VCaP (cell line): ENCODE results near the gene COL8A2.

Experiments used
- H3K27ac ChIP-seq: fragments of 450-650 bp; 2 replicates; pipeline ENCODE4 v1.5.1; 2017
- CTCF ChIP-seq: fragments of 450-650 bp; conservative IDR thresholded peaks from 2 replicates; pipeline ENCODE4 v1.5.1; 2017; ENCODE audit warnings: mild to moderate bottlenecking, moderate library complexity

COL8A2 gene

GRCh38 chr1:36067871-36068270 lies 57.2 kb downstream of the COL8A2 start:
- no peak for TF ChIP-seq CTCF
- H3K27ac ChIP-seq, result no peak overlapping the region

GRCh38 chr1:36062315-36062714 lies 62.7 kb downstream of the COL8A2 start:
- H3K27ac ChIP-seq, result no peak overlapping the region
- no peak for TF ChIP-seq CTCF

GRCh38 chr1:36055706-36056105 lies 69.3 kb downstream of the COL8A2 start:
- TF ChIP-seq CTCF, result no peak
- no peak overlapping the region for H3K27ac ChIP-seq

- no peak overlapping the region for H3K27ac ChIP-seq
- no peak for TF ChIP-seq CTCF
Measured at GRCh38 chr1:36053978-36054377, 71.0 kb downstream of the COL8A2 start.

GRCh38 chr1:36051821-36052220 lies 73.2 kb downstream of the COL8A2 start:
- TF ChIP-seq CTCF, result no peak

More at GRCh38 chr1:36051821-36052220, 73.2 kb downstream of the COL8A2 start:
- H3K27ac ChIP-seq, result no peak overlapping the region
